Activated T-helper 2 cell treated with anti-CD3 and anti-CD28 coated beads, Interferon-gamma antibody, Interleukin-2, Interleukin-4, amounts not matched to agents 10 μg/mL and 5 μg/mL and 100 μg/mL, durations not matched to agents 14 hours and 24 hours and 36 hours (primary cell): Measurements from ENCODE around the gene SLC25A28. TPM values are rescaled to one million over a fixed set of nuclear protein-coding genes. Genes with fewer than 3 reads are reported as not detected.
"Not testable (repeated sequence)": the region's sequence is repeated elsewhere in the genome, so short reads cannot be mapped to it uniquely, and the experiment has no call there.

ENCODE experiments used
- DNase-seq: peaks from one replicate; pipeline ENCODE4 v3.0.0; 2021; ENCODE audit warnings: low spot score
- H3K27ac Mint-ChIP-seq: one replicate; pipeline ENCODE4 v1.8.0; 2021; ENCODE audit warnings: mixed read lengths
- H3K27me3 Mint-ChIP-seq: one replicate; pipeline ENCODE4 v1.8.0; 2021; ENCODE audit warnings: low read depth, mixed read lengths
- H3K36me3 Mint-ChIP-seq: one replicate; pipeline ENCODE4 v1.8.0; 2021; ENCODE audit warnings: low read depth, mixed read lengths
- H3K4me1 Mint-ChIP-seq: one replicate; pipeline ENCODE4 v1.8.0; 2021; ENCODE audit warnings: low read depth, mixed read lengths
- H3K4me3 Mint-ChIP-seq: one replicate; pipeline ENCODE4 v1.8.0; 2021; ENCODE audit warnings: low read depth, mild to moderate bottlenecking, moderate library complexity, mixed read lengths
- H3K9me3 Mint-ChIP-seq: one replicate; pipeline ENCODE4 v1.8.0; 2021; ENCODE audit warnings: mixed read lengths
- intact Hi-C: fragments of 100-400 bp; cut with micrococcal nuclease; formaldehyde crosslinking; loops from one replicate; pipeline ENCODE4 v1.15.1; 2023
- total RNA-seq: library from RNA; stranded (reverse); gene quantifications from 2 replicates; pipeline ENCODE4 v1.2.3, GENCODE V29; 2022

The SLC25A28 gene
- total RNA-seq, 1 donor from 2014 or later = 46.5 TPM

DNA sequence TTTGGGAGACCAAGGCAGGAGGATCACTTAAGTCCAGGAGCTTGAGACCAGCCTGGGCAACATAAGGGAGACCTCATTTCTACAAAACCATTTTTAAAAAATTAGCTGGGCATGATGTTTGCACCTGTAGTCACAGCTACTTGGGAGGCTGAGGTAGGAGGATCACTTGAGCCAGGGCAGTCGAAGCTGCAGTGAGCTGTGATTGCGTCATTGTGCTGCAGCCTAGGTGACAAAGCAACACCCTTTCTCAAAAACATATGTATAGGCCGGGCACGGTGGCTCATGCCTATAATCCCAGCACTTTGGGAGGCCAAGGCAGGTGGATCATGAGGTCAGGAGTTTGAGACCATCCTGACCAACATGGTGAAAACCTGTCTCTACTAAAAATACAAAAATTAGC, 23.5 kb downstream of the SLC25A28 start:
- H3K9me3 Mint-ChIP-seq, H3K4me1 Mint-ChIP-seq, DNase-seq, H3K27me3 Mint-ChIP-seq, intact Hi-C loops, H3K36me3 Mint-ChIP-seq, H3K4me3 Mint-ChIP-seq, H3K27ac Mint-ChIP-seq: not testable (repeated sequence)

DNA sequence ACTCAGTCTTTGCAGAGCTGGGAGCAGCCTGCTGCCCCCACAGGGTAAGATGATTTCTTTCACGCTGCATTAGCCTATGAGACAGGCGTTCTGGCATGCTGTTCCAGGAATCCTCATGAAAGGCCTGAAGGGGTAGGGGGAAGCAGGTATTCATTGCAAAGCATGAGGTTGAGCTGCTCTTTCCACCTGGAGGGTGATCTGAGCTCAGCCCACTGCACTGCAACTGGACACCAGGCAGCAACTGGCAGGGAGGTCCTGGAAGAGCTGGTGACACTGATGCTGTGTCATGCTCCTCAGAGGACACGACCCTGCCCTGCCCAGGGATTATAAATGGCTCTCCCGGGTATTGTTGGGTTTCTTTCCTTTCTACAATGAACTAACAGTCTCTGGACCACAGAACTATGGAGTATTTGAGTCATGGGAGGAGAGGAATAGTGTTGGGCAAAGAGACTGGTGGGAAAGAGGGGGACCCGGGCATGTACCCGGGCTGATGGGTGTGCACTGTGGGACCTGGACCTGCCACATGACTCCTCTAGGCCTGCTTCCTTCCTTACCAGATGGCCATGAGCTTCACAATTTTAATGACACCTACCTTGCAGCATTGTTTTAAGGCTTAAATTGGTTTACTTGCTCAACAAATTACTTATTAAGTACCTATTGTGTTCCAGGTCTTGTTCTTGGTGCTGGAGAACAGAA, 24.3 kb downstream of the SLC25A28 start:
- Mint-ChIP-seq H3K4me3 (no peak overlapping the region), H3K4me1 (no peaks in the 10 kb centered on the region), H3K36me3 (no peaks in the 10 kb centered on the region), H3K27me3 (peaks cover 3% of the 10 kb centered on the region), H3K9me3 (no peaks in the 10 kb centered on the region), H3K27ac (no peak overlapping the region)
- intact Hi-C loops = no loop called here
- no peak for DNase-seq

DNA sequence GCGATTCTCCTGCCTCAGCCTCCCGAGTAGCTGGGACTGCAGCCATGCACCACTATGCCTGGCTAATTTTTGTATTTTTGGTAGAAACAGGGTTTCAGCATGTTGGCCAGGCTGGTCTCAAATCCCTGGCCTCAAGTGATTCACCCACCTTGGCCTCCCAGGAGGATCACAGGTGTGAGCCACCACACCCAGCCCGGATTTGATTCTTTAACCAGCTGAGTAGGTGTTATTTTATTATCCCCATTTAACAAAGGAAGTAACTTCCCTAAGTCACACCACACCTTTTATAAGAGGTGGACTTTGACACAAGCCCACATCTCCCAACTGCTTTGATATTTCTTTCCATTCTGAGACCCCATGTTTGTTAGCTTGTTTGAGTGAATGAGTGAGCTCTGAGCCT, 25.0 kb downstream of the SLC25A28 start:
- no peak overlapping the region for H3K4me3 Mint-ChIP-seq
- H3K36me3 Mint-ChIP-seq = no peaks in the 10 kb centered on the region
- intact Hi-C loops = no loop called here
- no peaks in the 10 kb centered on the region for H3K9me3 Mint-ChIP-seq
- H3K27ac Mint-ChIP-seq = no peak overlapping the region
- peaks cover 5% of the 10 kb centered on the region for H3K27me3 Mint-ChIP-seq
- H3K4me1 Mint-ChIP-seq = no peaks in the 10 kb centered on the region
- no peak for DNase-seq

DNA sequence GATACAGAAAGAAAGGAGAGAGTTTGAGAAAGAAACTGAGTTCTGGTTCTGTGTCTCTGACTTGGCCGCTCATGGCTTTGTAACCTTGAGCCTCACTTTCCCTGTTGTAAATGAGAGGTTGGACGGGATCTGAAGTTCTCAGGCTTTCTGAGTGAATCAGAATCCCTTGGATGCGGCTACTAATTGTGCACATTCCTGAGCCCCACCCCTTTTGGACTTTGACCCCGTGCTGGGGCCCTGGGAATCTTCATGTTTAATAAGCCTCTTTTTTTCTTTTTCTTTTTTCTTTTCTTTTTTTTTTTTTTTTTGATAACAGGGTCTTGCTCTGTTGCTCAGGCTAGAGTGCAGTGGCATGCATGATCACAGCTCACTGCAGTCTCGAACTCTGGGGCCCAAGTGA, 26.9 kb downstream of the SLC25A28 start:
- Mint-ChIP-seq H3K4me1 (no peaks in the 10 kb centered on the region), H3K36me3 (no peaks in the 10 kb centered on the region), H3K4me3 (no peak overlapping the region), H3K27me3 (peaks cover 2% of the 10 kb centered on the region), H3K9me3 (no peaks in the 10 kb centered on the region), H3K27ac (no peak overlapping the region)
- no peak for DNase-seq
- intact Hi-C loops = no loop called here

DNA sequence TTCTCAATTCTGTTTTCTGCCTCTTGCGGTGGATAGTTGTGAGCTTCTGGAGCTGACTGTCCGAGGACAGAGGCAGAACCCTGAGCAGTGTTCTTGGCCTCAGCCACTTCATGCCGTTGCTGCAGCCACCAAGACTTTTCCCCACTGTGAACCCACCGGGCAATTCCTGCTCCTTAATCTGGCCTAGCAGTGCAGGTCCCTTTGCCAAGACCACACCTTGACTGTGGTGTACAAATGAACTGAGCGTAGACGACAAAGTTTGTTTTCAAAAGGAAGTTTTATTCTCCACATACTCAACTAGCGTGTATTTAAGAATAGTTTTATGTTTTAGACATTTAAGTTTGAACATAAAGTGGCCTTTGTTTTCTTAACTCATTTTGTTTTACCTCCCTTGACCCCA, 29.4 kb downstream of the SLC25A28 start:
- H3K4me1 Mint-ChIP-seq = no peaks in the 10 kb centered on the region
- no peaks in the 10 kb centered on the region for H3K36me3 Mint-ChIP-seq
- DNase-seq = no peak
- no peak overlapping the region for H3K4me3 Mint-ChIP-seq
- no peaks in the 10 kb centered on the region for H3K9me3 Mint-ChIP-seq
- intact Hi-C loops = no loop called here
- peaks cover 2% of the 10 kb centered on the region for H3K27me3 Mint-ChIP-seq
- H3K27ac Mint-ChIP-seq = no peak overlapping the region

DNA sequence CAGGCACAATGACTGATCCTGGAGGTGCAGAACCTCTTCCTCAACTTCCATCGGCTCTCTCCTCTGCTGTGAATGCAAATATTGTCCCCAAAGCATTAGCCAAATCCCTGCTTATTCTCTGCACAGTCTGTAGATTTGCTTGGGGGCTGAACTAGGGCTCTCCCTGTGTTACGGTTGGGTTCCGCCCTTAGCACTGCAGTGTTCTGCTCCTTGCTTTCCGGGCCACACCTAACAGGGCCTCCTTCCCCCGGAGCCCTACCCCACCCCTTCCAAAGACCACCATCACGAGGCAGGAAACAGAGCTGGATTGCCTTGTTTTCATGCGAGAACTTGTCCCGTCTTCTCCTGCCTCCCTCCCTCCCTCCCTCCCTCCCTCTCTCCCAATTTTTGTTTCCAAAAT, 36.6 kb downstream of the SLC25A28 start:
- Mint-ChIP-seq H3K4me1 (no peaks in the 10 kb centered on the region), H3K4me3 (no peak overlapping the region), H3K27me3 (no peaks in the 10 kb centered on the region), H3K36me3 (no peaks in the 10 kb centered on the region), H3K9me3 (no peaks in the 10 kb centered on the region), H3K27ac (no peak overlapping the region)
- no peak for DNase-seq
- intact Hi-C loops = no loop called here

DNA sequence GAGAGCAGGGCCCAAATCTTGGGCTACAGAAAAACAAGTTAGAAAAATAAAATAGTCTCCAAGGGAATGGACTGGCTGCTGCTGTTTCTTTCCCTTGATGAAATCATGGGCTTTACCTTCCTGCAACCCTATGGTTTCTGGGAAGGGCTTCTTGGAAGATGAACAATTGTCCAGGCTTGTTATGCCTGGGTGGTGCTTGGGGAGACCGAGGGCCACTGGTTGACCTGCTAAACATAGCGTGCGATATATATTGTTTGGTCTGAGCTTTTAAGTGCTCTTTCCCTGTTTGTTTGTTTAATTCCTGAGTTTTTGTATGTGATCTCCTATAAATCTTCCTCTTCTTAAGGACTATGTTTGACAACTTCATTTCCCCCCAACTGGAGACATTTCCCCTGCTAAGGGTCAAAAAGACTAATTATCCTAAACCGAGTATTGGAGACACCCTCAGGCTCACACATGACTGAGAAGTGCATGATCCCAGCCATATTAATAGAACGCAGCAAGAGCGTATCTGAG, 37.9 kb downstream of the SLC25A28 start:
- DNase-seq = no peak
- intact Hi-C loops = no loop called here
- no peaks in the 10 kb centered on the region for H3K9me3 Mint-ChIP-seq

DNA sequence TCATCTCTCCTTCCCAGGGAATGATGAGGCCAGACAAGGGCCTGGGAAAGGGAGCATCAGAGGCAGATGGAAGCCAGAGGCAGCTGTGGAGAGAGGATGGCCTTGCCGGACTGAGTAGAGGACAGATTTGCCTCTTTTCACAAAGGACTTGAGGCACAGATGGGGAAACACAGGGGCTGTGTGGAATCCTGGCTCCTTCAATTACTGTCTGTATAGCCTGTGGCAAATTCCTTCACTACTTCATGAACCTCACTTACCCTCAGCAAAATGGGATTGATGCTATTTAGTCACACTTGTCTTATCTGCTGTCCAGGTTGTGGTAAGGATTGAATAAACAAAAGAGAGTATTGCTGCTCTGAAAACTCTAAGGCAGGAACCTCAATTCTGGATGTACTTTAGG, 40.3 kb downstream of the SLC25A28 start:
- H3K27me3 Mint-ChIP-seq = no peaks in the 10 kb centered on the region
- H3K4me3 Mint-ChIP-seq = no peak overlapping the region
- H3K4me1 Mint-ChIP-seq = no peaks in the 10 kb centered on the region
- no peak overlapping the region for H3K27ac Mint-ChIP-seq
- H3K36me3 Mint-ChIP-seq = no peaks in the 10 kb centered on the region
- no peak for DNase-seq
- H3K9me3 Mint-ChIP-seq = no peaks in the 10 kb centered on the region
- intact Hi-C loops = no loop called here

More for the DNA sequence above, 37.9 kb downstream of the SLC25A28 start:
- Mint-ChIP-seq H3K27me3 (no peaks in the 10 kb centered on the region), H3K4me1 (no peaks in the 10 kb centered on the region), H3K36me3 (no peaks in the 10 kb centered on the region), H3K27ac (no peak overlapping the region), H3K4me3 (no peak overlapping the region)

DNA sequence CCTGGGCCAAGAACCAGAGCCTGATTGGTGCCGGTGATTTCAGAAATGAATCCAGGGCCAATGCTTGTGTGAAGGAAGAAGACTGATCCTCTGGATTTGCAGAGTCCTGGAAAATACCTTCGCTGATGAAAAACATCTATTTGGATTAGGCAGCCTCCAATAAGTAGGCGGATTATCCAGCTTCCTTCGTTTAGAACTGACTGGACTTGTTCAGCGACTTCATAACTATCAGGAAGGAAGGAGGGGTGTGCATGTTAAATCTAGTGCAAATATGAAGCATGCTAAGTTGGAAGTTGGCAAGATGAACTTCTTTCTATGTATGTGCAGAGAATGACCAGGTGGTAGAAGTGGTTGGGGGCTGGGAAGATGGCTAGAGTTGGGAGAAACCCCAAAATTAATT, 46.4 kb downstream of the SLC25A28 start:
- no peaks in the 10 kb centered on the region for H3K4me1 Mint-ChIP-seq
- intact Hi-C loops = no loop called here
- H3K27ac Mint-ChIP-seq = no peak overlapping the region
- peaks cover 6% of the 10 kb centered on the region for H3K27me3 Mint-ChIP-seq
- no peaks in the 10 kb centered on the region for H3K9me3 Mint-ChIP-seq
- no peaks in the 10 kb centered on the region for H3K36me3 Mint-ChIP-seq
- no peak for DNase-seq
- no peak overlapping the region for H3K4me3 Mint-ChIP-seq

DNA sequence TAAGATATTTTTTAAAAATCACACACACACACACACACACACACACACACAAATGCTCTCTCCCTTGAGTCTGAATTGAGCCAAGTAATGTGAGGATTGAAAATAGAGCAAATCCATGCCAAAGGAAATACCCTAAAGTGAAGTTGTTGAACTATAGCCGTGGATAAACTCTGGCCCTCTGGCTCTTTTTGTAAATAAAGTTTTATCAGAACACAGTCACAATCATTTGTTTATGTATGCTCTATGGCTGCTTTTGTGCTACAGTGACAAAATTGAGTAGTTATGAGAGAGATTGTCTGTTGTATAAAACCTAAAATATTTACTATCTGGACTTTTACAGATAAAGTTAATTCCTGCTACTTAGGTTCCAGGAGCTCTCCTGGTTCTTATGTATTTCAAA, 48.4 kb downstream of the SLC25A28 start:
- Mint-ChIP-seq H3K4me1 (no peaks in the 10 kb centered on the region), H3K36me3 (no peaks in the 10 kb centered on the region), H3K4me3 (no peak overlapping the region), H3K27me3 (peaks cover 8% of the 10 kb centered on the region), H3K9me3 (no peaks in the 10 kb centered on the region), H3K27ac (no peak overlapping the region)
- DNase-seq = no peak
- intact Hi-C loops = no loop called here

DNA sequence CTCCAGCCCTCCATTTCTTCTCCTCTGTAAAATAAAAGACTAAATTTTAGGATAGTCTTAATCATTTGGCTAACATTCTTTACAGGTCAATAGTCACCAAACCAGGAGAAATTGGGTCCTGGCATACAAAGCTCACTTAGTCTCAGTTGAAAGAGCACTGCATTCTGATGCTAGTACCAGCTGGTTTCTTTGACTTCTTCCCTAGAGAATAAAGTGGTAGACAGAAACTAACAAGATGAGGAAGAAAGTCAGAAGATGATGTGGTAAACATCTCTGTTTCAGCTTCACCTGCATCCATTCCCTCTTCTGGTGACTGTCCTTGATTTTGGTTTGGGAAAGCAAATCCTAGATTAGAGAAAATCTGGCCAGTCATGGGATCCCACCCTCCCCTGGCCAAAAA, 50.3 kb downstream of the SLC25A28 start:
- intact Hi-C loops = no loop called here
- H3K4me3 Mint-ChIP-seq = no peak overlapping the region
- no peaks in the 10 kb centered on the region for H3K9me3 Mint-ChIP-seq
- peaks cover 12% of the 10 kb centered on the region for H3K27me3 Mint-ChIP-seq
- no peak for DNase-seq
- no peak overlapping the region for H3K27ac Mint-ChIP-seq
- H3K36me3 Mint-ChIP-seq = no peaks in the 10 kb centered on the region
- no peaks in the 10 kb centered on the region for H3K4me1 Mint-ChIP-seq

DNA sequence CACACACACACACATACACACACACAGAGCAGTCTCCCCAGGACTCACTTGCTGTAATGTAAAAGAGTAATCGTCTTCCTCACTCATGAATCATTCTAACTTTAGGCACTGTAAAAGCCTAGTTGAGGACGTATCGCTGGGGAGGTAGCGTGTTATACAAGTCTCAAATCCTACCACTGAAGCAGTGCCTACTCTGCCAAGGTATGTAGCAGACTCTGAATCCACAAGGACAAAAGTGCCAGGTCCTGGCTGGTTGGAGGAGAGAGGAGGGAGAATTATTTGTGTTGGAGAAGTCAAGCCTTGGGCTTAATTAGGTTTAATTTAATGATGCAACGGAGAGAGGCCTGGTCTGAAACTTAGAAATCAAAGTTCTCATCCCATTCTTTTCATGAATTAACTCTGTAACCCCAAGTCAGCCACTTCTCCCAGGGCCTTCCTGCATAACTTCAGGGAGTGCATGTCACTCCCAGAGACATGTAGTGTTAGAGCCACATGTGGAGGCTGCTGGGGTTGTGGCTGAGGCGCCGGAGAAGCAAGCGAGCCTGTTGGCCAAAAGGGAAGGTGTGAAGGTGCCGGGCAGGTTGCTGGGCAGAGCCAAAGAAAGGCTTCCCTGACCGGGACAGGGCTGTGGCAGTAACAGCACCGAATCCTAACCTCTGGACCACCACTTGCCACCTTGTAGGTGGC, 50.8 kb downstream of the SLC25A28 start:
- Mint-ChIP-seq H3K27me3 (peaks cover 12% of the 10 kb centered on the region), H3K4me3 (no peak overlapping the region), H3K9me3 (no peaks in the 10 kb centered on the region), H3K27ac (no peak overlapping the region), H3K36me3 (no peaks in the 10 kb centered on the region), H3K4me1 (no peaks in the 10 kb centered on the region)
- no peak for DNase-seq
- intact Hi-C loops = no loop called here

DNA sequence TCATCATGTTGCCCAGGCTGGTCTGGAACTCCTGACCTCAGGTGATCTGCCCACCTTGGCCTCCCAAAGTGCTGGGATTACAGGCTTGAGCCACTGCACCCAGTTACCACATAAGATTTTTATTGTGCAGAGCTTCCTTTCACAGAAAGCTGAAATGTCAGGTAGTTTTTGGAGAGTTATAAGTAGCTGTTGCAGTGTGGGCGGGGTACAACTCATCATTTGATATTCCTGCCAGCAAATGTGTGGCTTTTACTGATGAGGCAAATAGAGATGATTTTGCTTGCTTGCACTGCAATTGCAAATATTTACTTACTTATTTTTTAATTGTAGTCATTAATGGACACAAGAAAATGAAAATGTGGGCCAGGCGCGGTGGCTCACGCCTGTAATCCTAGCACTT, 55.1 kb downstream of the SLC25A28 start:
- Mint-ChIP-seq H3K36me3 (no peaks in the 10 kb centered on the region), H3K4me1 (no peaks in the 10 kb centered on the region), H3K9me3 (no peaks in the 10 kb centered on the region), H3K27ac (no peak overlapping the region), H3K4me3 (no peak overlapping the region), H3K27me3 (peaks cover 27% of the 10 kb centered on the region)
- no peak for DNase-seq
- intact Hi-C loops = no loop called here
